Measurements from ENCODE around the gene CAMKMT.

The CAMKMT gene

DNA sequence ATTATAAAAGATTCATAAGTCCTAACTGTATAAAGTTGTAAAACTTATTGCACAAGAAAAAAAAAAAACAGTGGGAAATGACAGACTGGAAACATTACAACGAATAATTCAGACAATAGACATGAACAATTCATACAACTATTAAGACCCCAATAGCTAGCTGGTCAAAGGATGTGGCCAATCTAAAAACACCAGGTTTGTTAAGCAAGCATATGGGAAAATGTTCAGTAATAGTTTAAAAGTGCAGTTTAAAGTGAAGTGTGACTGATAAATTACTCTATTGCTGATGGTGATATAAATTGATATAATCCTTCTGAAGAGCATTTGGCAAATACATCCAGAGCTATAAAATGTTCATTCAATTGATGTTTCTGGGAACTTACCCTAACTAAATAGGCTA, 289.0 kb downstream of the CAMKMT start:
- Histone ChIP-seq H3K4me3 (ENCODE audit: insufficient read depth, low read length, poor library complexity, severe bottlenecking) (no peak overlapping the region), H3K79me2 (ENCODE audit: insufficient read depth, low read length) (no peaks in the 10 kb centered on the region), H3K36me3 (ENCODE audit: low read length) (no peaks in the 10 kb centered on the region), H3K9me2 (replicated peaks; ENCODE audit: insufficient read depth, low read length) (no peaks in the 10 kb centered on the region), H2AFZ (ENCODE audit: low read depth, low read length, severe bottlenecking) (no peak overlapping the region), H3F3A (ENCODE audit: insufficient read depth) (no peaks in the 10 kb centered on the region), H3K27ac (ENCODE audit: low read depth, low read length) (no peak overlapping the region), H3K27me3 (ENCODE audit: low read length) (no peaks in the 10 kb centered on the region), H4K20me1 (ENCODE audit: low read depth, low read length) (no peaks in the 10 kb centered on the region), H3K9me3 (ENCODE audit: insufficient read depth, low read length) (no peaks in the 10 kb centered on the region), H3K4me2 (ENCODE audit: low read depth, low read length, poor library complexity, severe bottlenecking) (no peak overlapping the region), H3K9ac (ENCODE audit: low read length) (no peak overlapping the region)
- TF ChIP-seq EZH2phosphoT487 (conservative IDR thresholded peaks at IDR 0.05; ENCODE audit: low read length) = no peak
- TF ChIP-seq, protein P1, sequence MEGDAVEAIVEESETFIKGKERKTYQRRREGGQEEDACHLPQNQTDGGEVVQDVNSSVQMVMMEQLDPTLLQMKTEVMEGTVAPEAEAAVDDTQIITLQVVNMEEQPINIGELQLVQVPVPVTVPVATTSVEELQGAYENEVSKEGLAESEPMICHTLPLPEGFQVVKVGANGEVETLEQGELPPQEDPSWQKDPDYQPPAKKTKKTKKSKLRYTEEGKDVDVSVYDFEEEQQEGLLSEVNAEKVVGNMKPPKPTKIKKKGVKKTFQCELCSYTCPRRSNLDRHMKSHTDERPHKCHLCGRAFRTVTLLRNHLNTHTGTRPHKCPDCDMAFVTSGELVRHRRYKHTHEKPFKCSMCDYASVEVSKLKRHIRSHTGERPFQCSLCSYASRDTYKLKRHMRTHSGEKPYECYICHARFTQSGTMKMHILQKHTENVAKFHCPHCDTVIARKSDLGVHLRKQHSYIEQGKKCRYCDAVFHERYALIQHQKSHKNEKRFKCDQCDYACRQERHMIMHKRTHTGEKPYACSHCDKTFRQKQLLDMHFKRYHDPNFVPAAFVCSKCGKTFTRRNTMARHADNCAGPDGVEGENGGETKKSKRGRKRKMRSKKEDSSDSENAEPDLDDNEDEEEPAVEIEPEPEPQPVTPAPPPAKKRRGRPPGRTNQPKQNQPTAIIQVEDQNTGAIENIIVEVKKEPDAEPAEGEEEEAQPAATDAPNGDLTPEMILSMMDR (IDR thresholded peaks at IDR 0.05; ENCODE audit: insufficient read depth, low read length, poor library complexity, severe bottlenecking) = no peak

DNA sequence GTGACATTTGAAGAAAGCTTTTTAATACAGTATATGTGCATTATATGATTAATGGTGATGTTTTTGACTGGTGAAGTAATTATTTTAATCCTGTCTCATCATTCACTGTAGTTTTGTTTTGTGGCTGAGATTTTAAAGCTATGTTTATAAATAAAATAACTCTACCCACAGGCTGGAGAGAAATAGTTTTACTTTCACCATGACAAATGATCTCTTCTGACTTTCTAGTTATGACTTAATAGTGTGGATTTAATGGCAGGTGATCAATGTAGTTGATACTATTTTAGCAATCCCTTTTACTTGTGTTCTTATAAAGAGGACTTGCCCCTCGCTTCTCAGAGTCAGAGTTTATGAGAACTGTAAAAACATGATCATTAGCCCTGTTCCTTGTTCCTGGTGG, 290.2 kb downstream of the CAMKMT start:
- no peaks in the 10 kb centered on the region for H3K9me2 ChIP-seq (replicated peaks; ENCODE audit: insufficient read depth, low read length)
- H3K36me3 ChIP-seq (ENCODE audit: low read length) = no peaks in the 10 kb centered on the region
- H3K79me2 ChIP-seq (ENCODE audit: insufficient read depth, low read length) = no peaks in the 10 kb centered on the region
- H3K4me3 ChIP-seq (ENCODE audit: insufficient read depth, low read length, poor library complexity, severe bottlenecking) = no peak overlapping the region
- no peaks in the 10 kb centered on the region for H3K27me3 ChIP-seq (ENCODE audit: low read length)
- no peak overlapping the region for H3K4me2 ChIP-seq (ENCODE audit: low read depth, low read length, poor library complexity, severe bottlenecking)
- no peak overlapping the region for H3K9ac ChIP-seq (ENCODE audit: low read length)
- H3K9me3 ChIP-seq (ENCODE audit: insufficient read depth, low read length) = no peaks in the 10 kb centered on the region
- no peaks in the 10 kb centered on the region for H4K20me1 ChIP-seq (ENCODE audit: low read depth, low read length)
- TF ChIP-seq, protein P1 (IDR thresholded peaks at IDR 0.05; ENCODE audit: insufficient read depth, low read length, poor library complexity, severe bottlenecking) = no peak
- no peak for TF ChIP-seq EZH2phosphoT487 (conservative IDR thresholded peaks at IDR 0.05; ENCODE audit: low read length)
- H3K27ac ChIP-seq (ENCODE audit: low read depth, low read length) = no peak overlapping the region
- no peak overlapping the region for H2AFZ ChIP-seq (ENCODE audit: low read depth, low read length, severe bottlenecking)
- H3F3A ChIP-seq (ENCODE audit: insufficient read depth) = no peaks in the 10 kb centered on the region

DNA sequence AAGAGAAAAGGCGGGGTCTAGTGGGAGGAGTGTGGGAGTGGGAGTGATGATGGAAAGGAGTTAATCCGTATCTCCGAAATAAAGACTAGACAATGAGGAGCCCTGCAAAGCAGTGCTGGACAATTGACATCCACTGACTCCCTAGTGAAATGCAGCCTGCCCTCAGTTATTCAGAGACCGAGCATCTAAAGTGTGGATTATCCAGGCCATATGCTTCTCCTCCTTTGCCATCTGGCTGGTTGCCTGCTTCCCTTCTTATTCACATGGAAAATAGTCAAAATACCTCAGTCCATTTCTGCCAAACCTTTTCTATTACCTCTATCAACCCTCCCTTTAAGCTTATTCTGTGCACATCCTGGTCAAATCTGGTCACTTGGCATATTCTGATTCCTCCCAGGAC, 291.0 kb downstream of the CAMKMT start:
- no peak overlapping the region for H3K4me2 ChIP-seq (ENCODE audit: low read depth, low read length, poor library complexity, severe bottlenecking)
- no peak overlapping the region for H2AFZ ChIP-seq (ENCODE audit: low read depth, low read length, severe bottlenecking)
- no peaks in the 10 kb centered on the region for H3K79me2 ChIP-seq (ENCODE audit: insufficient read depth, low read length)
- no peak overlapping the region for H3K27ac ChIP-seq (ENCODE audit: low read depth, low read length)
- no peaks in the 10 kb centered on the region for H3K27me3 ChIP-seq (ENCODE audit: low read length)
- no peaks in the 10 kb centered on the region for H4K20me1 ChIP-seq (ENCODE audit: low read depth, low read length)
- H3F3A ChIP-seq (ENCODE audit: insufficient read depth) = no peaks in the 10 kb centered on the region
- H3K9ac ChIP-seq (ENCODE audit: low read length) = no peak overlapping the region
- H3K9me3 ChIP-seq (ENCODE audit: insufficient read depth, low read length) = no peaks in the 10 kb centered on the region
- H3K9me2 ChIP-seq (replicated peaks; ENCODE audit: insufficient read depth, low read length) = no peaks in the 10 kb centered on the region
- TF ChIP-seq, protein P1 (IDR thresholded peaks at IDR 0.05; ENCODE audit: insufficient read depth, low read length, poor library complexity, severe bottlenecking) = no peak
- H3K4me3 ChIP-seq (ENCODE audit: insufficient read depth, low read length, poor library complexity, severe bottlenecking) = no peak overlapping the region
- H3K36me3 ChIP-seq (ENCODE audit: low read length) = no peaks in the 10 kb centered on the region
